H1 (cell line): ENCODE measurements around the gene ZGLP1. TPM values are rescaled to one million over a fixed set of nuclear protein-coding genes. Genes with fewer than 3 reads are reported as not detected.

ENCODE experiments used
- CTCF ChIA-PET: fragments of 300-600 bp; sonication (Branson Sonifier 250); formaldehyde crosslinking; loops from one replicate; lab custom pipeline; 2021; ENCODE audit not compliant: partially characterized antibody; lab: Charles Lee
- POLR2A ChIA-PET: fragments of 300-600 bp; sonication (Branson Sonifier 250); formaldehyde crosslinking; loops from one replicate; lab custom pipeline; 2021; ENCODE audit warnings: inconsistent platforms; ENCODE audit not compliant: partially characterized antibody; lab: Charles Lee
- DNase-seq, 2 experiments: peaks; one replicate each; pipeline versions ENCODE4 v3.0.0 to v3.0.0-alpha.2; 2010 to 2022; ENCODE audit warnings: low spot score in 2 of 2, low read depth in 1 of 2, mixed read lengths in 1 of 2
- FAIRE-seq: peaks from 2 replicates; lab custom pipeline; 2011; peaks lifted over from hg19 to GRCh38; lab: Jason Lieb, UNC
- H2AFZ ChIP-seq: 2 replicates; pipeline ENCODE4 v1.8.1; 2012; ENCODE audit warnings: low read length, inconsistent platforms
- H2AK5ac ChIP-seq: 2 replicates; pipeline ENCODE4 v1.6.1; 2013; ENCODE audit warnings: low read depth, low read length
- H2BK120ac ChIP-seq: replicated peaks from 2 replicates; pipeline ENCODE3; 2013; ENCODE audit warnings: low read depth, low read length, inconsistent platforms
- H2BK12ac ChIP-seq: 2 replicates; pipeline ENCODE4 v1.6.1; 2013; ENCODE audit warnings: low read depth, low read length
- H2BK15ac ChIP-seq: 2 replicates; pipeline ENCODE4 v1.6.1; 2013; ENCODE audit warnings: low read length
- H2BK20ac ChIP-seq: 2 replicates; pipeline ENCODE4 v1.6.1; 2013; ENCODE audit warnings: low read length
- H2BK5ac ChIP-seq: 2 replicates; pipeline ENCODE4 v1.6.1; 2013; ENCODE audit warnings: low read depth, low read length
- H3K14ac ChIP-seq: 2 replicates; pipeline ENCODE4 v1.6.1; 2013; ENCODE audit warnings: inconsistent platforms; ENCODE audit not compliant: insufficient read length
- H3K18ac ChIP-seq: 2 replicates; pipeline ENCODE4 v1.6.1; 2013; ENCODE audit warnings: low read length; ENCODE audit errors: extremely low read depth
- H3K23ac ChIP-seq: 2 replicates; pipeline ENCODE4 v1.6.1; 2013; ENCODE audit warnings: inconsistent platforms; ENCODE audit not compliant: insufficient read length
- H3K23me2 ChIP-seq: 2 replicates; pipeline ENCODE4 v1.6.1; 2013; ENCODE audit warnings: low read depth, low read length
- H3K27ac ChIP-seq: 2 replicates; pipeline ENCODE4 v1.6.1; 2011; ENCODE audit warnings: low read depth, low read length, inconsistent platforms
- H3K27me3 ChIP-seq, 4 experiments: replicated peaks in 1 of 4; 1 replicate in 1 of 4; 2 replicates in 3 of 4; pipeline versions ENCODE4 v1.6.1 to v1.8.1; 2011 to 2013; ENCODE audit warnings: low read length in 3 of 4, mild to moderate bottlenecking in 3 of 4, inconsistent platforms in 2 of 4, mixed read lengths in 2 of 4, moderate library complexity in 1 of 4; ENCODE audit not compliant: control insufficient read depth in 3 of 4, insufficient read depth in 3 of 4; ENCODE audit errors: extremely low read depth in 1 of 4
- H3K36me3 ChIP-seq, 4 experiments: 2 replicates each; pipeline versions ENCODE4 v1.6.1 to v1.8.1; 2011 to 2013; ENCODE audit warnings: mild to moderate bottlenecking in 4 of 4, low read length in 3 of 4, moderate library complexity in 2 of 4, control low read depth in 1 of 4, inconsistent platforms in 1 of 4; ENCODE audit not compliant: insufficient read depth in 4 of 4, control insufficient read depth in 2 of 4
- H3K4ac ChIP-seq: replicated peaks from 2 replicates; pipeline ENCODE3; 2013; ENCODE audit warnings: low read length, low read depth, mixed read lengths, inconsistent platforms; ENCODE audit not compliant: insufficient read length
- H3K4me1 ChIP-seq, 4 experiments: replicated peaks in 1 of 4; 1 replicate in 1 of 4; 2 replicates in 3 of 4; pipeline versions ENCODE4 v1.6.1 to v1.8.1; 2011 to 2013; ENCODE audit warnings: low read length in 3 of 4, inconsistent platforms in 2 of 4, mixed read lengths in 1 of 4; ENCODE audit not compliant: insufficient read depth in 4 of 4, control insufficient read depth in 3 of 4
- H3K4me2 ChIP-seq, 2 experiments: 2 replicates each; pipeline versions ENCODE4 v1.6.1 to v1.8.1; 2011 to 2013; ENCODE audit warnings: low read depth in 2 of 2, low read length in 2 of 2, control low read depth in 1 of 2, inconsistent platforms in 1 of 2, mild to moderate bottlenecking in 1 of 2; ENCODE audit not compliant: insufficient read depth in 1 of 2
- H3K4me3 ChIP-seq, 4 experiments: fragments of 200-600, 300-600 bp in 1 of 4; sonication (generic), shearing (Covaris generic), sonication (Bioruptor Twin) in 1 of 4; 2 replicates each; pipeline versions ENCODE4 v1.5.1 to v1.8.1; 2011 to 2016; ENCODE audit warnings: low read length in 4 of 4, low read depth in 3 of 4, control low read depth in 2 of 4, inconsistent platforms in 2 of 4, mild to moderate bottlenecking in 2 of 4, mixed read lengths in 1 of 4, moderate library complexity in 1 of 4; ENCODE audit not compliant: insufficient read depth in 2 of 4; ENCODE audit errors: extremely low read depth in 1 of 4
- H3K56ac ChIP-seq: replicated peaks from 2 replicates; pipeline ENCODE3; 2013; ENCODE audit warnings: low read depth, mild to moderate bottlenecking, mixed read lengths, low read length, inconsistent platforms; ENCODE audit not compliant: insufficient read length
- H3K79me1 ChIP-seq: 2 replicates; pipeline ENCODE4 v1.6.1; 2013; ENCODE audit warnings: low read depth, low read length, control low read depth
- H3K79me2 ChIP-seq, 2 experiments: 2 replicates each; pipeline versions ENCODE4 v1.6.1 to v1.8.1; 2012 to 2013; ENCODE audit warnings: low read length in 2 of 2, mild to moderate bottlenecking in 2 of 2, inconsistent platforms in 1 of 2; ENCODE audit not compliant: insufficient read depth in 2 of 2, control insufficient read depth in 1 of 2
- H3K9ac ChIP-seq, 4 experiments: replicated peaks in 1 of 4; 1 replicate in 1 of 4; 2 replicates in 3 of 4; pipeline versions ENCODE4 v1.6.1 to v1.8.1; 2011 to 2013; ENCODE audit warnings: low read depth in 3 of 4, low read length in 3 of 4, control low read depth in 2 of 4, mild to moderate bottlenecking in 2 of 4, moderate library complexity in 2 of 4, inconsistent platforms in 1 of 4; ENCODE audit errors: extremely low read depth in 1 of 4
- H3K9me3 ChIP-seq, 2 experiments: 2 replicates each; pipeline versions ENCODE4 v1.6.1 to v1.8.1; 2012 to 2013; ENCODE audit warnings: mild to moderate bottlenecking in 2 of 2, moderate library complexity in 2 of 2, control low read depth in 1 of 2, inconsistent platforms in 1 of 2, low read depth in 1 of 2, low read length in 1 of 2, mixed read lengths in 1 of 2; ENCODE audit not compliant: insufficient read depth in 2 of 2
- H4K20me1 ChIP-seq, 2 experiments: replicated peaks in 1 of 2; 2 replicates each; pipeline versions ENCODE3 to v1.8.1; 2011 to 2013; ENCODE audit warnings: inconsistent platforms in 2 of 2, low read length in 2 of 2, mild to moderate bottlenecking in 1 of 2; ENCODE audit not compliant: insufficient read depth in 2 of 2, control insufficient read depth in 1 of 2
- H4K5ac ChIP-seq: 2 replicates; pipeline ENCODE4 v1.6.1; 2013; ENCODE audit warnings: low read length, low read depth, mixed read lengths, inconsistent platforms; ENCODE audit not compliant: insufficient read length
- H4K8ac ChIP-seq: 2 replicates; pipeline ENCODE4 v1.8.0; 2013; ENCODE audit warnings: mild to moderate bottlenecking, moderate library complexity, low read length, inconsistent platforms; ENCODE audit not compliant: insufficient read depth; ENCODE audit errors: extremely low read depth
- H4K91ac ChIP-seq: replicated peaks from 2 replicates; pipeline ENCODE3; 2013; ENCODE audit warnings: low read length, mixed read lengths, inconsistent platforms; ENCODE audit not compliant: insufficient read length
- BACH1 ChIP-seq: IDR thresholded peaks from 2 replicates; pipeline ENCODE4 v1.6.1; 2012; ENCODE audit warnings: low read length, improper control_type of control experiment
- CBX5 ChIP-seq: fragments of 300-800, 300-1000 bp; sonication (generic); IDR thresholded peaks from 2 replicates; pipeline ENCODE4 v1.7.1; 2016; ENCODE audit warnings: antibody characterized with exemption, low read length, low read depth
- HDAC6 ChIP-seq: IDR thresholded peaks from one replicate; pipeline ENCODE4 v1.7.1; 2012; ENCODE audit warnings: low read depth, mild to moderate bottlenecking, inconsistent platforms, low read length, moderate library complexity
- KDM4A ChIP-seq: IDR thresholded peaks from one replicate; pipeline ENCODE4 v1.7.1; 2012; ENCODE audit warnings: low read depth, mild to moderate bottlenecking, moderate library complexity, low read length, inconsistent platforms; ENCODE audit not compliant: severe bottlenecking
- MAFK ChIP-seq: IDR thresholded peaks from 2 replicates; pipeline ENCODE4 v1.6.1; 2012; ENCODE audit warnings: low read depth, mild to moderate bottlenecking, improper control_type of control experiment, low read length
- POLR2A ChIP-seq, 2 experiments: IDR thresholded peaks; 1 replicate in 1 of 2; 2 replicates in 1 of 2; pipeline ENCODE4 v1.6.1; 2011; ENCODE audit warnings: low read depth in 2 of 2, low read length in 2 of 2, mild to moderate bottlenecking in 2 of 2; ENCODE audit errors: control extremely low read depth in 1 of 2
- TBP ChIP-seq: IDR thresholded peaks from 2 replicates; pipeline ENCODE4 v1.6.1; 2011; ENCODE audit warnings: low read depth, low read length, improper control_type of control experiment
- ZNF274 ChIP-seq: IDR thresholded peaks from 2 replicates; pipeline ENCODE4 v1.7.0; 2012; ENCODE audit warnings: low read length, borderline replicate concordance; ENCODE audit errors: extremely low read depth
- WGBS, 2 experiments: shearing (Covaris generic) in 1 of 2; methylation state at CpG; one replicate each; pipeline versions ENCODE4 v1.1.6 to v1.1.7; 2013 to 2015; ENCODE audit warnings: low lambda C conversion rate in 2 of 2, mixed read lengths in 2 of 2, inconsistent platforms in 1 of 2, low coverage in 1 of 2, missing lambda C conversion rate in 1 of 2; ENCODE audit not compliant: insufficient replicate concordance in 2 of 2, insufficient coverage in 1 of 2, insufficient read length in 1 of 2; ENCODE audit errors: extremely low coverage in 1 of 2, missing lambda C conversion rate in 1 of 2; 5-methylcytosine and 5-hydroxymethylcytosine counted together
- polyA plus RNA-seq, 7 experiments: library from polyadenylated mRNA; depleted of rRNA in 3 of 7; stranded (reverse) in 5 of 7; unstranded in 2 of 7; fragments of >200 nt in 5 of 7; fragments of 200-250 nt in 2 of 7; gene quantifications; 1 replicate in 5 of 7; 2 replicates in 1 of 7; 4 replicates in 1 of 7; pipeline versions ENCODE4 v1.2.1 to v1.2.3, GENCODE V29; 2011 to 2013; ENCODE audit warnings: missing spikeins in 2 of 7, mixed read lengths in 2 of 7
- total RNA-seq: library from RNA; stranded (reverse); fragmentation: NEBNext Ultra II Directional; extraction: Animal tissue kit (Norgen Biotek cat#: 25700); gene quantifications from 2 replicates; pipeline ENCODE4 v1.2.1, GENCODE V29; 2021

ZGLP1 gene
- total and polyA plus RNA-seq, 2 of the 8 experiments (the other 6 are each of a cell fraction or from before 2014, with no cell fraction given): 4.2 to 5.1 TPM

- H2AFZ ChIP-seq: no peak overlapping the region
- H3K4me1 ChIP-seq: peaks cover 0 to 4% (median 3%) of the 10 kb centered on the region in 4 experiments; a peak in 4 of 7 replicates
- no peak overlapping the region for H3K4me2 ChIP-seq
- peaks cover 9 to 22% of the 10 kb centered on the region in 2 experiments for H4K20me1 ChIP-seq
- POLR2A ChIA-PET: interaction anchor here (1.0 kb wide), 1 partner anchor 11 kb away, joined by 3 read pairs; the partner anchor contains the start of gene FDX2
- no peak overlapping the region for H4K5ac ChIP-seq
- peaks cover 33 to 65% (median 53%) of the 10 kb centered on the region in 4 experiments for H3K36me3 ChIP-seq
- no peak overlapping the region for H2BK12ac ChIP-seq
- no peak overlapping the region for H2AK5ac ChIP-seq
- no peak for DNase-seq
- no peaks in the 10 kb centered on the region for H3K27me3 ChIP-seq
- TF ChIP-seq KDM4A (no peak), CBX5 (no peak), ZNF274 (no peak), MAFK (no peak), HDAC6 (no peak), BACH1 (no peak), TBP (no peak), POLR2A (IDR thresholded peaks at IDR 0.05; ENCODE audit: control extremely low read depth in 1 of 2, low read depth in 2 of 2, low read length in 2 of 2) (no peak)
- no peak overlapping the region for H2BK20ac ChIP-seq
- 85% methylated on average over 7 of the region's 7 CpGs; no CpG with 5 or more reads in 1 of the 2 experiments for WGBS, 2 experiments
- H3K4me3 ChIP-seq: no peak overlapping the region
- H3K9me3 ChIP-seq: no peaks in the 10 kb centered on the region
- CTCF ChIA-PET: interaction anchor here (1.0 kb wide), 1 partner anchor 61 kb away, joined by 4 read pairs; no protein-coding TSS in a partner anchor
- no peak overlapping the region for H2BK15ac ChIP-seq
- no peak overlapping the region for H3K4ac ChIP-seq
- H3K23me2 ChIP-seq: no peaks in the 10 kb centered on the region; the same call in 1 of the 2 replicates
- no peak overlapping the region for H2BK5ac ChIP-seq
- H3K9ac ChIP-seq: no peak overlapping the region
- no peak overlapping the region for H3K18ac ChIP-seq
- no peak for FAIRE-seq
- peaks cover 5 to 22% of the 10 kb centered on the region in 2 experiments for H3K79me2 ChIP-seq
- H4K91ac ChIP-seq: no peak overlapping the region
- no peak overlapping the region for H3K56ac ChIP-seq
- H3K79me1 ChIP-seq: peaks cover 7% of the 10 kb centered on the region
- no peak overlapping the region for H3K14ac ChIP-seq
- H3K27ac ChIP-seq: no peak overlapping the region
- H2BK120ac ChIP-seq: no peak overlapping the region
- no peak overlapping the region for H3K23ac ChIP-seq
- no peak overlapping the region for H4K8ac ChIP-seq
These were observed 18.2 kb upstream of the ZGLP1 start for GRCh38 chr19:10327793-10328192.
